GM23248 (cell line): ENCODE measurements around the gene HOXB3.

Source experiments
- EZH2 ChIP-seq: fragments of 200-600 bp; sonication (generic); IDR thresholded peaks from 2 replicates; pipeline ENCODE4 v1.6.1; 2018; ENCODE audit warnings: antibody characterized with exemption, mild to moderate bottlenecking; ENCODE audit not compliant: insufficient read depth, poor library complexity, severe bottlenecking
- EZH2phosphoT487 ChIP-seq: fragments of 200-600 bp; sonication (generic); IDR thresholded peaks from 2 replicates; pipeline ENCODE4 v1.6.1; 2018; ENCODE audit warnings: antibody characterized with exemption, moderate library complexity, mild to moderate bottlenecking, low read depth; ENCODE audit not compliant: insufficient read depth

DNA sequence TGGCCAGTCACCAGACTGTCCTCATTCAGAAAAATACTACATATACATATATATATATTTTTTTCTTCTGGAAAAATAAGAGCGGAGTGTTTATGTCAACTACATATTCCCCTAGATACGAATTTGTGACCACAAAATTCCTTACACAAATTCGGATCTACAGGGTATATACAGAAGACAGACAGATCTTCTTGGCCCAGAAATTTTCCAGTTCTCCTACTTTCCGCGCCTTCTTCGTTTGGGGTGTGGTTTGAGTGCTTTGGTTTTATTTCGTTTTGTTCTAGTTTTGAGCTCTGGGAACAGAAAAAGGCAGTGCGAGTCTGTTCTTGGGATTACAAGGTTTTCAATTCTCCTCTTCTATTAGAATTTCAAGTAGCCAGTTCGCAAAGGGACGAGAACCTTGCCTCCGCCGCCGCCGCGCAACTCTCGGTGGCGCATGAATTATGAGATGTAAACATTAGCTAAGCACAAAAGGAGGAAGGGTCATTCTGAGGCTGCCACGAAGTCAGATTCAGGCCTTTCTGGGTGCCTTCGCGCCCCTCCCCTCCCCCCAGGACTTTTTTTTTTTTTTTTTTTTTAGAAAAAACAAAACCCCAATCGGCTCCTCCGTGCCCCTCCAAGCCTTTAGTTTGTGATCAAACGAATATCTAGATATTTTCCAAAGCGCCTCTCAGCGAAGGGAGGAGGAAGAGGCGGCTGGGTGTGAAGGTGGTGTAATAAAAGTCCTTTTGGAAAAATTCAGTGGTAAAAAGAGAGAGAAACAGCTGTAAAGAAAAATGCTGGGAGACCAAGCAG, 10.1 kb downstream of the HOXB3 start:
- no peak for TF ChIP-seq EZH2
- TF ChIP-seq EZH2phosphoT487, result no peak
